Mesothelial cell of epicardium (in vitro differentiated cells): ENCODE results near the gene USP54. TPM values are rescaled to one million over a fixed set of nuclear protein-coding genes. Genes with fewer than 3 reads are reported as not detected.

ENCODE experiments used
- DNase-seq, 2 experiments: peaks; one replicate each; pipeline ENCODE4 v3.0.0; 2021; ENCODE audit warnings: low spot score in 2 of 2; ENCODE audit not compliant: unreplicated experiment in 2 of 2
- H3K27ac Mint-ChIP-seq: 2 replicates; pipeline ENCODE4 v1.8.0; 2021; ENCODE audit warnings: mixed read lengths
- H3K27me3 Mint-ChIP-seq: 2 replicates; pipeline ENCODE4 v1.8.0; 2021; ENCODE audit warnings: low read depth, mixed read lengths
- H3K36me3 Mint-ChIP-seq: 2 replicates; pipeline ENCODE4 v1.8.0; 2021; ENCODE audit warnings: mixed read lengths
- H3K4me1 Mint-ChIP-seq: 2 replicates; pipeline ENCODE4 v1.8.0; 2021; ENCODE audit warnings: mixed read lengths
- H3K4me3 Mint-ChIP-seq: 2 replicates; pipeline ENCODE4 v1.8.0; 2021; ENCODE audit warnings: mild to moderate bottlenecking, moderate library complexity, mixed read lengths
- H3K9me3 Mint-ChIP-seq: 2 replicates; pipeline ENCODE4 v1.8.0; 2021; ENCODE audit warnings: mixed read lengths
- CTCF ChIP-seq: fragments of 200-600 bp; sonication (generic); IDR thresholded peaks from one replicate; pipeline ENCODE4 v1.5.0; 2021; ENCODE audit warnings: antibody characterized with exemption; ENCODE audit not compliant: unreplicated experiment
- total RNA-seq: library from RNA; stranded (reverse); gene quantifications from 3 replicates; pipeline ENCODE4 v1.2.1, GENCODE V29; 2021

USP54 gene
- total RNA-seq, 1 donor from 2014 or later: 26.7 TPM

DNA sequence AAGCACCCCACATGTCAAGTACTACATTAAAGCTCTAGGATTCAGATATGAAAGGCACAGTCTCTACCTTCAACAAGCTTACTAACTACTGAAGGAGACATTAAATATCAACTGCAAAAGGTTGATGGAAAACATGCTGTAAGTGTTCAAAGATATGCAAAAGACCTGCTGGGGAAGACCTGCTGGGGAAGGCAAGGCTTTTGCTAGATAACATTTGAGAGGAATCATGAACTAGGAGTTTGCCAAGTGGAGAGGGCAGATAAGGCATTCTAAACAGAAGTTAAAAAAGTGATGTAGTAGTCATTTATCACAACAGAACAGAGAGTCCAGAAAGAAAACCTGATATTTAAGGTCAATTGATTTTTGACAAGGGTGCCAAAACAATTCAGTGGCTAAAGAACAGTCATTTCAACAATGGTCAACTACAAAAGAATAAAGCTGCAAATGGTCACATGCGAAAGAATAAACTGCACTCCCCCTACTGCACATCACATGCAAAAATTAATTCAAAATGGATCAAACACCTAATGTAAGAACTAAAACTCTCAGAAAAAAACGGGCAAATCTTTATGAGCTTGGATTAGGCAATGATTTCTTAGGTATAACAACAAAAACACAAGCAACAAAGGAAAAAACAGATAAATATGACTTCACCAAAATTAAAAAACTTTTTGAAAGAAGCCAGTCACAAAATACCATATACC is 134.8 kb downstream of the USP54 start:
- H3K4me1 Mint-ChIP-seq: no peaks in the 10 kb centered on the region
- no peak for TF ChIP-seq CTCF
- peaks cover 23% of the 10 kb centered on the region for H3K36me3 Mint-ChIP-seq
- peak overlapping the region; percentile 10 for H3K27ac Mint-ChIP-seq
- H3K9me3 Mint-ChIP-seq: no peaks in the 10 kb centered on the region
- no peaks in the 10 kb centered on the region for H3K27me3 Mint-ChIP-seq
- no peak overlapping the region for H3K4me3 Mint-ChIP-seq
- no peak for DNase-seq

DNA sequence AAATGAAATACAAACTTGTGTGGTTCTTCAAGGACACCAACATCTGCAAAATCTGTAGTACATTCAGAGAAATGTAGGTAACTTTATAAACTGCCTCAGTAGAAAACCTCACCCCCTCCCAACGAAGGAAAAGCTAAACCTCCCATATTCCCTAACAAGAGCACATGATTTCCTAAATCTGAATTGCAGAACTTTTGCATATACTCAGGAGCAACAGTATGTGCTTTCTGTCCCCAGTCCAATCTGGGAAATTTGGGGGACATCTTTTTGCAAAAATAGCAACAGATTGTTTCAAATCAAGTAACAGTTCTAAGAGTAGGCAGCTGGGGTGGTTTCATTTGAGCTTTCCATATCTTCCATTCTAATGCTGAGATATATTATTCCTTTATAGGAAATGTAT is 142.0 kb downstream of the USP54 start:
- no peak for DNase-seq
- Mint-ChIP-seq H3K36me3 (peaks cover 18% of the 10 kb centered on the region), H3K27ac (no peak overlapping the region), H3K9me3 (no peaks in the 10 kb centered on the region), H3K4me1 (no peaks in the 10 kb centered on the region), H3K27me3 (no peaks in the 10 kb centered on the region), H3K4me3 (no peak overlapping the region)
- TF ChIP-seq CTCF: no peak

DNA sequence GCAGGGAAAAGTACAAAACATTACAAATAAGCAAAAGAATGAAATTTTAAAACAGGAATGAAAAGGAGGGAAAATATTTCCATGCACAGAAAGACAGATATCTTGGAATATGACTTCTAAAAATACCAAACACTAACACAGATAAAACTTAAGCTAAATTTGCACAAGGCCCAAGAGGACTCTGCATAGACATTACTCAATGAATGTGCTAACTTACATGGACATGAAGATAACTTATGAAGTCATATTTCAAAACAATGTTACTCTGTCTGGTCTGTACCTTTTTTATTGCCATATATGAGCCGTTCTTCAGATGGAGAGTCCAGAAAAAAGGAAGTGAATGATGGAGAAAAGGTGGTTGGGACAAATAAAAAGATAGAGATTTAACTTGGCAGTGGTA is 142.8 kb downstream of the USP54 start:
- H3K36me3 Mint-ChIP-seq: peaks cover 18% of the 10 kb centered on the region
- no peak for DNase-seq
- no peaks in the 10 kb centered on the region for H3K4me1 Mint-ChIP-seq
- no peaks in the 10 kb centered on the region for H3K9me3 Mint-ChIP-seq
- no peak for TF ChIP-seq CTCF
- no peaks in the 10 kb centered on the region for H3K27me3 Mint-ChIP-seq
- no peak overlapping the region for H3K27ac Mint-ChIP-seq
- H3K4me3 Mint-ChIP-seq: no peak overlapping the region

Other genes with a start within 250 kb of the USP54 start
- 5.2 to 5.7 TPM (median 5.7 TPM) in 3 replicates for gene CFAP70, start 232.5 kb downstream of the USP54 start, total RNA-seq
- 38.9 to 47.9 TPM (median 39.4 TPM) in 3 replicates for gene ANXA7, start 177.3 kb downstream of the USP54 start, total RNA-seq
- 4.9 to 5.6 TPM (median 5.0 TPM) in 3 replicates for gene MSS51, start 157.8 kb downstream of the USP54 start, total RNA-seq
- 49.9 to 50.7 TPM (median 49.9 TPM) in 3 replicates for gene PPP3CB, start 95.3 kb downstream of the USP54 start, total RNA-seq
- gene MYOZ1, start 50.1 kb upstream of the USP54 start, total RNA-seq: 1.4 to 2.1 TPM (median 1.7 TPM) in 3 replicates
- 0.07 to 0.22 TPM (median 0.11 TPM) in 3 replicates for gene SYNPO2L, start 64.7 kb upstream of the USP54 start, total RNA-seq
- gene AGAP5, start 106.8 kb upstream of the USP54 start, total RNA-seq: 11.7 to 12.8 TPM (median 12.1 TPM) in 3 replicates
- 74.8 to 77.6 TPM (median 75.5 TPM) in 3 replicates for gene SEC24C, start 153.0 kb upstream of the USP54 start, total RNA-seq
- gene CHCHD1, start 190.7 kb upstream of the USP54 start, total RNA-seq: 21.0 to 23.5 TPM (median 23.1 TPM) in 3 replicates
- 121 to 131 TPM (median 122 TPM) in 3 replicates for gene ZSWIM8, start 194.3 kb upstream of the USP54 start, total RNA-seq
- 37.2 to 40.8 TPM (median 38.7 TPM) in 3 replicates for gene NDST2, start 220.3 kb upstream of the USP54 start, total RNA-seq